ENCODE measurements around the gene CAP2.

GRCh38 chr6:17354700-17355403 is 38.5 kb upstream of the CAP2 start:
- TF ChIP-seq PATZ1 (CRISPR knock-in tag; IDR thresholded peaks at IDR 0.05; ENCODE audit: borderline replicate concordance) (no peak), POU6F1 (CRISPR knock-in tag; IDR thresholded peaks at IDR 0.05; ENCODE audit: borderline replicate concordance, low read depth) (no peak), ZFP30 (CRISPR knock-in tag; IDR thresholded peaks at IDR 0.05) (no peak), ZC3H10 (CRISPR knock-in tag; IDR thresholded peaks at IDR 0.05) (no peak)
